PC-9 (cell line): Measurements from ENCODE around the gene SMG6. TPM values are rescaled to one million over a fixed set of nuclear protein-coding genes. Genes with fewer than 3 reads are reported as not detected.

Experiments used
- BruUV-seq: library from RNA; stranded (reverse); fragments of 400-500 nt; replicated peaks from 2 replicates; lab custom pipeline; 2021; lab: Mats Ljungman, UMichigan
- CTCF ChIA-PET: fragments of 300-600 bp; sonication (Branson Sonifier 250); formaldehyde crosslinking; loops from one replicate; lab custom pipeline; 2022; ENCODE audit warnings: antibody characterized with exemption; lab: Charles Lee
- POLR2A ChIA-PET: fragments of 300-600 bp; sonication (Branson Sonifier 250); formaldehyde crosslinking; loops from one replicate; lab custom pipeline; 2022; ENCODE audit warnings: antibody characterized with exemption; ENCODE audit not compliant: unreplicated experiment; lab: Charles Lee
- DNase-seq, 2 experiments: peaks; one replicate each; pipeline versions ENCODE4 v3.0.0 to v3.0.0-alpha.2; 2015 to 2022; ENCODE audit warnings: mixed read lengths in 1 of 2
- H2AFZ ChIP-seq: fragments of 200-600 bp; sonication (generic); 2 replicates; pipeline ENCODE4 v1.8.1; 2017; ENCODE audit warnings: antibody characterized with exemption
- H3F3A ChIP-seq: fragments of 200-600 bp; sonication (generic); 2 replicates; pipeline ENCODE4 v1.8.1; 2017; ENCODE audit warnings: antibody characterized with exemption, mild to moderate bottlenecking, low read depth; ENCODE audit not compliant: insufficient read depth
- H3K27ac ChIP-seq: fragments of 200-600 bp; sonication (generic); 2 replicates; pipeline ENCODE4 v1.6.1; 2016; ENCODE audit warnings: mixed run types
- H3K27me3 ChIP-seq: fragments of 200-600 bp; sonication (generic); 2 replicates; pipeline ENCODE4 v1.6.1; 2016; ENCODE audit warnings: low read depth, mixed run types; ENCODE audit not compliant: insufficient read depth
- H3K36me3 ChIP-seq: fragments of 200-600 bp; sonication (generic); 2 replicates; pipeline ENCODE4 v1.6.1; 2016; ENCODE audit warnings: low read depth, mixed run types
- H3K4me1 ChIP-seq: fragments of 200-600 bp; sonication (generic); replicated peaks from 2 replicates; pipeline ENCODE4 v1.6.1; 2016; ENCODE audit warnings: mixed run types; ENCODE audit not compliant: insufficient read depth
- H3K4me2 ChIP-seq: fragments of 200-600 bp; sonication (generic); 2 replicates; pipeline ENCODE4 v1.6.1; 2017; ENCODE audit warnings: mixed run types
- H3K4me3 ChIP-seq: fragments of 200-600 bp; sonication (generic); 2 replicates; pipeline ENCODE4 v1.6.1; 2016; ENCODE audit warnings: mixed run types
- H3K79me2 ChIP-seq: fragments of 200-600 bp; sonication (generic); 2 replicates; pipeline ENCODE4 v1.6.1; 2017; ENCODE audit warnings: low read depth, mixed run types
- H3K9me2 ChIP-seq: fragments of 200-600 bp; sonication (generic); 2 replicates; pipeline ENCODE4 v1.8.1; 2017; ENCODE audit warnings: mild to moderate bottlenecking; ENCODE audit not compliant: insufficient read depth
- H3K9me3 ChIP-seq: fragments of 200-600 bp; sonication (generic); 2 replicates; pipeline ENCODE4 v1.8.1; 2016; ENCODE audit warnings: low read depth; ENCODE audit not compliant: insufficient read depth
- H4K20me1 ChIP-seq: fragments of 200-600 bp; sonication (generic); 2 replicates; pipeline ENCODE4 v1.8.1; 2017; ENCODE audit not compliant: insufficient read depth
- CTCF ChIP-seq: fragments of 200-600 bp; sonication (generic); conservative IDR thresholded peaks from 2 replicates; pipeline ENCODE4 v1.6.1; 2017; ENCODE audit warnings: mixed run types, antibody characterized with exemption, mild to moderate bottlenecking, moderate library complexity
- EZH2 ChIP-seq: fragments of 200-600 bp; sonication (generic); IDR thresholded peaks from 2 replicates; pipeline ENCODE4 v1.8.0; 2017; ENCODE audit warnings: antibody characterized with exemption, low read depth
- intact Hi-C: fragments of 100-400 bp; cut with micrococcal nuclease; formaldehyde crosslinking; loops from one replicate; pipeline ENCODE4 v1.10.0; 2022; ENCODE audit not compliant: unreplicated experiment
- total RNA-seq: library from RNA; stranded (reverse); gene quantifications from 2 replicates; pipeline ENCODE4 v1.2.3, GENCODE V29; 2021

The SMG6 gene
- total RNA-seq, 1 experiment from 2014 or later: 43.1 TPM

- Histone ChIP-seq H3K27ac (no peak overlapping the region), H3K79me2 (no peaks in the 10 kb centered on the region), H3K4me1 (no peaks in the 10 kb centered on the region), H3F3A (peaks cover 8% of the 10 kb centered on the region; the same call in 1 of the 2 replicates), H3K4me3 (no peak overlapping the region), H3K27me3 (no peaks in the 10 kb centered on the region), H3K36me3 (no peaks in the 10 kb centered on the region), H2AFZ (no peak overlapping the region), H3K9me2 (no peaks in the 10 kb centered on the region), H3K4me2 (no peak overlapping the region), H4K20me1 (peaks cover under 1% of the 10 kb centered on the region; the same call in 1 of the 2 replicates), H3K9me3 (no peaks in the 10 kb centered on the region)
- POLR2A ChIA-PET: no interaction called here
- intact Hi-C loops: no loop called here
- TF ChIP-seq CTCF: no peak
- no peak for TF ChIP-seq EZH2
- CTCF ChIA-PET: no interaction called here
- no TSS peak for BruUV-seq
- no peak for DNase-seq
These were observed 49.7 kb downstream of the SMG6 start for GRCh38 chr17:2253768-2254406.

- Histone ChIP-seq H3K9me3 (no peaks in the 10 kb centered on the region), H3K4me3 (no peak overlapping the region), H3K79me2 (no peaks in the 10 kb centered on the region), H3K4me1 (no peaks in the 10 kb centered on the region), H3K9me2 (no peaks in the 10 kb centered on the region), H3K27me3 (no peaks in the 10 kb centered on the region), H3K27ac (no peak overlapping the region), H2AFZ (no peak overlapping the region), H3K36me3 (no peaks in the 10 kb centered on the region), H3K4me2 (no peak overlapping the region), H4K20me1 (no peaks in the 10 kb centered on the region; the same call in 1 of the 2 replicates), H3F3A (peaks cover 8% of the 10 kb centered on the region; the same call in 1 of the 2 replicates)
- intact Hi-C loops: no loop called here
- CTCF ChIA-PET: interaction anchor here (0.6 kb wide), 1 partner anchor 141 kb away, joined by 8 read pairs; no protein-coding TSS in a partner anchor
- DNase-seq: no peak
- BruUV-seq: no TSS peak
- TF ChIP-seq EZH2: no peak
- TF ChIP-seq CTCF: no peak
- POLR2A ChIA-PET: no interaction called here
These were observed 50.2 kb downstream of the SMG6 start for GRCh38 chr17:2253362-2253761.

GRCh38 chr17:2251098-2251497 is 52.5 kb downstream of the SMG6 start:
- DNase-seq: no peak
- Histone ChIP-seq H4K20me1 (no peaks in the 10 kb centered on the region), H3K27me3 (no peaks in the 10 kb centered on the region), H2AFZ (no peak overlapping the region), H3K4me2 (no peak overlapping the region), H3K9me2 (no peaks in the 10 kb centered on the region), H3K79me2 (no peaks in the 10 kb centered on the region), H3K27ac (no peak overlapping the region), H3F3A (peaks cover 8% of the 10 kb centered on the region; the same call in 1 of the 2 replicates), H3K36me3 (no peaks in the 10 kb centered on the region), H3K4me3 (no peak overlapping the region), H3K4me1 (no peaks in the 10 kb centered on the region), H3K9me3 (no peaks in the 10 kb centered on the region)
- POLR2A ChIA-PET: no interaction called here
- BruUV-seq: no TSS peak
- intact Hi-C loops: no loop called here
- CTCF ChIA-PET: no interaction called here
- no peak for TF ChIP-seq EZH2
- TF ChIP-seq CTCF: no peak
